RWPE2 (cell line): ENCODE measurements around the gene CLHC1.
A peak's percentile ranks its signal among the peaks of the same experiment; 100 is the strongest.

ENCODE experiments used
- ATAC-seq: fragments of 200-7000 bp; cut with Tn5 transposase; 3 replicates; pipeline ENCODE4 v1.9.1; 2021; ENCODE audit warnings: low read depth
- DNase-seq: peaks from one replicate; pipeline ENCODE4 v3.0.0-alpha.2; 2020; ENCODE audit warnings: low spot score
- H3K27ac ChIP-seq: fragments of 450-650 bp; 2 replicates; pipeline ENCODE4 v1.5.1; 2017; ENCODE audit warnings: mild to moderate bottlenecking; ENCODE audit not compliant: poor library complexity, severe bottlenecking
- H3K27me3 ChIP-seq: fragments of 250-450 bp; sonication (Bioruptor Pico); 2 replicates; pipeline ENCODE4 v1.5.1; 2021; ENCODE audit warnings: mild to moderate bottlenecking, moderate library complexity; ENCODE audit not compliant: insufficient read depth, poor library complexity, severe bottlenecking
- H3K36me3 ChIP-seq: fragments of 250-450 bp; sonication (Bioruptor Pico); 2 replicates; pipeline ENCODE4 v1.5.1; 2020; ENCODE audit warnings: low read depth, mild to moderate bottlenecking, moderate library complexity
- H3K4me1 ChIP-seq: fragments of 250-450 bp; sonication (Bioruptor Pico); 2 replicates; pipeline ENCODE4 v1.5.1; 2021; ENCODE audit warnings: mild to moderate bottlenecking, moderate library complexity; ENCODE audit not compliant: insufficient read depth, poor library complexity, severe bottlenecking
- H3K4me3 ChIP-seq: fragments of 250-450 bp; sonication (Bioruptor Pico); 2 replicates; pipeline ENCODE4 v1.5.1; 2021; ENCODE audit warnings: mild to moderate bottlenecking, moderate library complexity; ENCODE audit not compliant: severe bottlenecking
- H3K9me3 ChIP-seq: fragments of 250-450 bp; sonication (Bioruptor Pico); 2 replicates; pipeline ENCODE4 v1.5.1; 2021; ENCODE audit warnings: mild to moderate bottlenecking, moderate library complexity; ENCODE audit not compliant: severe bottlenecking
- CTCF ChIP-seq: fragments of 450-650 bp; IDR thresholded peaks from one replicate; pipeline ENCODE4 v1.5.1; 2017; ENCODE audit warnings: mild to moderate bottlenecking, moderate library complexity; ENCODE audit not compliant: poor library complexity, severe bottlenecking

Gene CLHC1

DNA sequence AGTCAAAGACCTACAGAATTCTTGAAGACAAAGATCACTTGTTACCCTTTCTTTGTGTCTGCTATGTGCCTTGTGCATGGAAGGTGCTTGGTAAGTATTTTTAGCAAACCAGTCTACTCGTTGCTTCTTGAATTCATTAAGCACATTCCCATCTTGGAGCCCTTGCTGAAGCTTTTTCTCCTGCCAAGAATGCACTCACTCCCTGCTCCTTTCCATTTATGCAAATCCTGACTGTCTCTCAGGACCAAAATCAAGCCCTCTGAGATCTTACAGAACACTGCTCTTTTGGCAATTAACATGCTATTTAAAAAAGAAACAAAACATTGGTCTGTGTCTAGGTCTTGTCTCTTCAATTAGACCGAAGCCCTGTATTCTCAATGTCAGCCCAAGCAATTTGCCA, 75.8 kb downstream of the CLHC1 start:
- Histone ChIP-seq H3K27me3 (no peaks in the 10 kb centered on the region), H3K4me1 (peaks cover 30% of the 10 kb centered on the region), H3K4me3 (no peak overlapping the region), H3K36me3 (no peaks in the 10 kb centered on the region), H3K9me3 (no peaks in the 10 kb centered on the region), H3K27ac (peak overlapping the region; percentile 29)
- ATAC-seq (no peak), DNase-seq (no peak)
- TF ChIP-seq CTCF: no peak

DNA sequence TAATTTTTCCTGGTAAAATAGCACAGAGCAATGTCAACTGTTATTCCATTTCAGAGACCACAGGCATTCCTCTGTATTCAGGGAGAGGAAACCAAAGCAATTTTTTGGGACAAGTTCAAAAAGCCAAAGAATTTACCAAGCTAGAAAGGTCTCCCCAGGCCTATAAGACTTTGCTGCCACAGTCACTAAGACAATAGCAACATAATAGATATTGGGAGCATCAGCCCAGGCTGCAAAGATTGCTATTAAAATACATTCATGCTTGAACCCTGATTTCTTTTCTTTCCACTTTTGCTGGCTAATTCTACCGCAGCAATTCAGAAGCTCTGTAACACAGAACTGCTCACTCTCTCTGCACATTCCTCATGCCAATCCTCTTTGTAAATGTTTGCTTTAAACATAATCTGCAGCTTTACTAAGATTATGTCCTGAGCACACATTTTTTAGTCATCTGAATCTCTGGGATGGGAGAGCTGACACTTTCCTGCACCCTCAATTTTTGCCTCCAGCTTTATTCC, 76.3 kb downstream of the CLHC1 start:
- ATAC-seq (peak; percentile 58), DNase-seq (no peak)
- H3K4me3 ChIP-seq: no peak overlapping the region
- no peaks in the 10 kb centered on the region for H3K27me3 ChIP-seq
- no peaks in the 10 kb centered on the region for H3K9me3 ChIP-seq
- H3K4me1 ChIP-seq: peaks cover 30% of the 10 kb centered on the region
- TF ChIP-seq CTCF: no peak
- H3K27ac ChIP-seq: peak overlapping the region; percentile 29
- H3K36me3 ChIP-seq: no peaks in the 10 kb centered on the region

- no peaks in the 10 kb centered on the region for H3K36me3 ChIP-seq
- H3K4me1 ChIP-seq: peaks cover 30% of the 10 kb centered on the region
- no peak for ATAC-seq
- H3K9me3 ChIP-seq: no peaks in the 10 kb centered on the region
- no peak overlapping the region for H3K4me3 ChIP-seq
- no peak for TF ChIP-seq CTCF
- H3K27me3 ChIP-seq: no peaks in the 10 kb centered on the region
- H3K27ac ChIP-seq: peak overlapping the region; percentile 29
- no peak for DNase-seq
Measured at GRCh38 chr2:55155206-55155605, 76.9 kb downstream of the CLHC1 start.

DNA sequence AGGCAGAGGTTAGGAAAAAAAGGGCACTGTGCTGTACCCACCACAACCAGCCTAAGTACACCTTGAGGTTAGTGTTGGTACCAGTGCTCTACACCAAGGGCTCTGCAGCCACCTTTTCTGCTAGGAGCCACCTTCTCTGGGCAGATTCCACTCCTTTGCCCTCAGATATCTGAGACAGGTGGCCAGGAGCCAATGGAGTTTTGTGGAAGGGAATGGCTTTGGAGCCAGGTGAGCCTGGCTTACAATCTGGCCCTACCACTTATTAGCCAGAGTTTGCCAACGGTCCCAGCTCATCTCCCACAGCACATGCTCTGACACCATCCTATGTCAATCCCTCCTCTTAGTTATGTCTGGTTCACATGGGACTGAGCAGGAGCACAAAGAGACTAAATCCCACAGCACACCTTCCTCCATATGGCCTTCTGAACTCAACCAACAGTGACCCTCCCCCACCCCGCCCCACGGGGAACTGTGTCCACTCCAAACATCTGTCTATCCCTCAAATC, 77.5 kb downstream of the CLHC1 start:
- Histone ChIP-seq H3K4me3 (no peak overlapping the region), H3K9me3 (no peaks in the 10 kb centered on the region), H3K27me3 (no peaks in the 10 kb centered on the region), H3K4me1 (peaks cover 30% of the 10 kb centered on the region), H3K36me3 (no peaks in the 10 kb centered on the region), H3K27ac (peak overlapping the region; percentile 54)
- ATAC-seq: peak; percentile 4; the same call in 1 of the 3 replicates
- no peak for TF ChIP-seq CTCF
- no peak for DNase-seq

DNA sequence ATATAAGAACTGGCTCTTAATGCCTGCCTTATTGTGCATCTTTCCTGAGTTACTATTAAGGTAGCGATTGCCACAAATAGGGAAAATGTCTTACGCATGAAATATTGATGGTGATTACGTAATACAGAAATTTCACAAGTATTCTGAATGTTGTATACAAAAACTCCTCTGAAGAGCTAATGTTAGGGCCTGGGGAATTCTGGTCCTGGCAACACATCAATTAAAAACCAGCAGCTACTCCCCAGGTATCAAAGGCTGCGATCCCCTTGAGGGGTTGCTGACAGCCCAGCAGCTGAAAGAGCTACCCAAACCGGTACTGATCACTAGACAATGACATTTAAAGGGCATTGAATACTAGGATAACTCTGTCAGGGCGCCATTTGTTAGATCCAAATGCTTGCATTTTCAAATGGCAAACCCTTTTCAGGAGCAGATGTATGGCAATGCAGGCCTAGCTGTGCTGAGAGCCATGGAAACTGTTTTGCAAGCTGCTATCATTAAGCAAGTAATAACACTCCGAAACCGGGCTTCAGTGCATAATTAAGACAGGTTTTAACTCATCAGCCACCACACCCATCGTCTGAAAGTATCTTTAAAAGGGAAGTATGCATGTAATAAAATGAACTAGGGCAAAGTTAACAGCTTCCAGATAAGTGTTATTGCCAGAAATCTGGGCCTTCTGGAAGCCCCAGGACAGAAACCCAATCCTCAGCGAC, 78.4 kb downstream of the CLHC1 start:
- Histone ChIP-seq H3K36me3 (no peaks in the 10 kb centered on the region), H3K27ac (peak overlapping the region; percentile 54), H3K4me1 (peaks cover 32% of the 10 kb centered on the region), H3K4me3 (no peak overlapping the region), H3K27me3 (no peaks in the 10 kb centered on the region), H3K9me3 (no peaks in the 10 kb centered on the region)
- DNase-seq (no peak), ATAC-seq (peak; percentile 61)
- no peak for TF ChIP-seq CTCF
